ENCODE results near the gene LRRC75B.

LRRC75B gene

GRCh38 chr22:24584871-24585411, 7.9 kb downstream of the LRRC75B start:
- DNase-seq = no peak

DNA sequence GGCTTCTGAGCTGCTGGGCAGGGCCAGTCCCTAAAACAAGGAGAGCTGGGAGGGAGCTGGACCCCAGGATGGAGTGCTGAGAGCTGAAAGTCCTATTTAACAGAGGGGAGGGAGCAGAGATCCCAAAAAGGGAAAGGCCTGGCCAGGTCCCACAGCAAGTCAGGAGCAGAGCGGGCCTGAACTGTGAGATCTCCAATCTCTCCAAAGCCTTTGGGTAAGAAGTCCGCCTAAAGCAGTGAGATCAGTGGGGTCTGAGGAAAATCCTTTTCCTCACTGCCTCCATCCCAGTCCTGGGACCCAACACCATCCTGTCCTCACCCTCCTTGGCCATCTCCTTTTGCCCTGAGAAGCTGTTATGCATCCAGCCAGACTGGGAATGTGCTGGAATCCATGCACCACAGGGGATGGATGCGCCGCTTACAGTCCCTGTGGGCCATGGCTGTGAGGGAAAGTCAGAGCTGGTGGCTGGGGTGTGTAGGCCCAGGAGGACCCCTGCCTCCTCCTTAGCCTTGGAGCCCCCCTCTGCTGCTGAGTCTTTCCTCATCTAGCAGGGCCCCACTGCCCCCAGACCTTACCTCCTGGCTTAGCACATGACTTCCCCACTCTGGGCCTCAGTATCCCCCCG, 8.6 kb downstream of the LRRC75B start:
- DNase-seq = no peak

DNA sequence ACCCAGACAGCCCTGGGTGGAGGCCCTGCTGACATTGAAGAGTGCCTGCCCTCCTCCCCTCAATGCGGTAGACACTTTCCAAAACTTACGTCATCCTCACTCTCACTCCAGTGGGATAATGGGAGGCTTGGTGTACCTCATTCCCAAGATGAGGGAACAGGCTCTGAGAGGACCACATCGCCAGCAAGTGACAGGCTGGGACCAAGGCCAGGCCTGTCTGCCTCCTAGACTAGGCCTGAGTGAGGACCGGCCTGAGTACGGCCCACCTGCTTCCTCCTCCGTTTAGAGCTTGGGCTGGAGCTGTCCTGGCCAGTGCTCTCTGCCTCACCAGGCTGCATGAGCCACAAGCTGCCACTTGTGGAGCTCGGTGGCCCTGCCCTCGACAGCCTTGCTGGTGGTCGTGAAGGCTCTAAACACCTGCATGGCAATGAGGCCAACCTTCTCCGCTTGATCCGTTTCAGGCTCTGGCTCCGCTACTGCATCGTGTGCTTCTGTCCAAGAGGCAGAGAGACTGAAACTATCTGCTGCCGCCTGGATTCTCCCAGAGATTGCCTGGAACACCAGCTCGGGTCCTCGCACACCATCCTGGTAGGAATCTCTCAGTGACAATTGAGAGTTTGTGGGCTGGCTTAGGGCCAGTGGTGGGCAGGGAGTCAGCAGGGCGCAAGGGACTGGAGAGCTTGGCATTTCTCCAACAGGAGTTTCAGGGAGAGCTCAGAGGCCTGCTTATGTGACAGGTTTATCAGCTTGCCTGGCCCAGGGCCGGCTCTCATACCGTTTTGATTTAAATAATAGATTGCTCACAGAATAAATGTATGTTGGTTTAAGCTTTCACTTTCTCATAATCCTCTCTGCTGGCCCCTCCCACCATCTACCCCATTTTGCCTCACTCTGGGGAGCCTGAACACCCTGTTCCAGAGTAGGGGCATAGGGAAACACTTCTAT, 9.4 kb downstream of the LRRC75B start:
- DNase-seq = no peak

DNA sequence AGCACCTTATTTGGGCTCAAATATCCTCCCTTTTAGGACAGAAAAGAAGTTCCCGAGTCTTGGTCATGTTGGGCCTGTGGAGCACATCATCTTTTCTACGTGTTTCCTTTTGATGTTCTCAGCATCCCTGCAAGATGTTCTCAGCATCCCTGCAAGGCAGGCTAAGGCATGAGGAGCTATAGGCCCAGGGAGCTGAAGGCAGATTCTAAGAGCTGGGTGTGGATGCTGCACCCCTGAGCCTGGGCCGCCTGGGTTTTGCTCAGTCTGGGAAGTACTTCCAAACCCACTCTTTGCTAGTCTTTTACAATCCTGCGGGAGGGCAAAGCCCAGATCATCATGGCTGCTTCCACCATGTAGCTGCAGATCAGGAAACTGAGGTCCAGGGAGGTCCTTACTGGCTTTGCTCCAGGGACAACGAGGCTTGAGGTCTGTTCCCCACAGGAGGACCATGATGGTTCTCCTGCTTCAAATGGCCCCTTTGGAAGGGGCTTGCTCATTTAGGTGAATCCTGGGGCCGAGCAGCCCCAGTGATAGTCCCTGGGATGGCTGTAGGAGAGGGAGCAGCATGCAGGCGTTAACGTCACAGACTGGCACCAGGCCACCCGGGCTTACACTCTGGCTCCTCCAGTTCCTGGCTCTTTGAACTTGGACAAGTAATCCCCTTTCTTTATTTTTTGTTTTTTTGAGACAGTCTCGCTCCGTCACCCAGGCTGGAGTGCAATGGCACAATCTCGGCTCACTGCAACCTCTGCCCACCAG, 10.6 kb downstream of the LRRC75B start:
- no peak for DNase-seq

GRCh38 chr22:24580276-24580675, 12.6 kb downstream of the LRRC75B start:
- no peak for DNase-seq

GRCh38 chr22:24579258-24579601, 13.6 kb downstream of the LRRC75B start:
- DNase-seq = no peak

GRCh38 chr22:24578355-24579257, 14.3 kb downstream of the LRRC75B start:
- no peak for DNase-seq

DNA sequence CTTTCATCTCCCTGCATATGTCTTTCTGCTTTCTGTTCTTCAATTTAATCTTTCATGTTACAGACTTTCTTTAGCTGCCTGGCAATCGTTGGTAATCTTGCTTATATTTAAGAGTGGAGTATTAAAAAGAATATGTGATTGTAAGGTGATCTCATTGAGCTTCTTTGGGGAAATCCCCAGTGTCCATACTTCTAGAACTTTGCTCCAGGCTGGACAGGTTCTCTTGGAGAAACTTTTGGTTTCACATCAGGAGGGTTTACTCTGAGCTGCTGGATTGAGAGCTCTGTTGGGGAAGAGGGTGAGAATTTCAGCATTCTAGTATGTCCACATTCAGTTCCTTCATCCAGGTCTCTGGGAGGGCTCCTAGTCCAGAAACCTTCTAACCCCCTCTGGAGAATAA, 16.1 kb downstream of the LRRC75B start:
- DNase-seq = no peak

- DNase-seq = no peak
Measured at GRCh38 chr22:24571266-24571665, 21.6 kb downstream of the LRRC75B start.

DNA sequence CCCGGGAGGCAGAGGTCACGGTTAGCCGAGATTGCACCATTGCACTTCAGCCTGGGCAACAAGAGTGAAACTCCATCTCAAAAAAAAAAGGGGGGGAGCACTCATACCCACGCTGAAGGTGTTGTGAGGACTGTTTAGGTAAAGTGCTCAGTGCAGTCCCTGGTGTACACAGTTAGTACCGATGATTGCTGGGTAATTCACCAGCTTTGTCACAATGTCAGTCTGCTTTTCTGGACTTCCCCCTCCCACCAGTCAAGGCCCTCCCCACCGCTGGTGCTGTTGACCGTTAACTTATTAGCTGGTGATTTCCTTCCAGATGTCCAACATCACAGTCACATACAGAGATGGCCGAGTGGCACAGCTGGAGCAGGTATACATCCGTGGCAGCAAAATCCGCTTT, 25.2 kb downstream of the LRRC75B start:
- no peak for DNase-seq

DNA sequence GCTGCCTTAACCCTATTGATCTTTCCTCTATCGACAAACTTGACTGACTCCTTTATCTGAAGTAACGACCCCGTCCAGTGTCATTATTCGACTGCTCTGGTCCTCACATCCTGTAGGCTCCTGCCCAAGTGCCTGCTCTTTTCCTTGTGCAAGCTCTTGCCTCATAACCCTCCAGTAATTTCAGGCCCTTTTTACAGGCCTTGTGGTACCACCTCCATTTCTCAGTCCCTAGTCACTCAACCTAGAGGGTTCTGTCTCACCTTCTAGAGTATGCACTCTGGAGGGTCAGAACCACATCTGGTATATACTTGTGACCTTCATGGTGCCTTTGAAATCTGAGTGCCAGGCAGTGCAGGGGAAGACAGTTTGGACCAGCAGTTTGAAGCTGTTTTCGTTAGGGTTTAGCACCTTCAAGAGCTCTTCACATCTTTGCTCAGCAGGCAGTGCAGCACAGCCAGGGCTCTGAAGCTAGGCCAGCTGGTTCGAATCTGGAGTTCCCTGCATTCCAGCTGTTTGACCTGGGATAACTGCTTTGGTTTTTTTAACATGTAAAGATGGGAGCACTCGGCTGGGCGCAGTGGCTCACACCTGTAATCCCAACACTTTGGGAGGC, 25.9 kb downstream of the LRRC75B start:
- no peak for DNase-seq

DNA sequence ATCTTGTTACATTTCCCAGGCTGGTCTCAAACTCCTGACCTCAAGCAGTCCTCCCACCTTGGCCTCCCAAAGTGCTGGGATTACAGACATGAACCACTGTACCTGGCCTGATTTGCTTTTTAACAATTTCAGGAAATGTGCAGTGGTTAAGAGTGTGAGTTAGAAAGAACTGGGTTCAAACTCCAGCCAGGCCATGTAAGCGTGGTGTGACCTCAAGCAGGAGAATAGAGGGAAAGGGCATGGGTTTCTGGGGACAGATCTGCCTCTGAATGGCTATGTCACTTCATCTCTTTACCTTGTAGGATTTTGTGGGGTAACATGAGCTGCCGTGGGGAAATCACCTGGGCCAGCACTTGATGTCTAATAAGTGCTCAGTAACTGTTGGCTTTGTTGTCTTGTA, 27.8 kb downstream of the LRRC75B start:
- DNase-seq = no peak

DNA sequence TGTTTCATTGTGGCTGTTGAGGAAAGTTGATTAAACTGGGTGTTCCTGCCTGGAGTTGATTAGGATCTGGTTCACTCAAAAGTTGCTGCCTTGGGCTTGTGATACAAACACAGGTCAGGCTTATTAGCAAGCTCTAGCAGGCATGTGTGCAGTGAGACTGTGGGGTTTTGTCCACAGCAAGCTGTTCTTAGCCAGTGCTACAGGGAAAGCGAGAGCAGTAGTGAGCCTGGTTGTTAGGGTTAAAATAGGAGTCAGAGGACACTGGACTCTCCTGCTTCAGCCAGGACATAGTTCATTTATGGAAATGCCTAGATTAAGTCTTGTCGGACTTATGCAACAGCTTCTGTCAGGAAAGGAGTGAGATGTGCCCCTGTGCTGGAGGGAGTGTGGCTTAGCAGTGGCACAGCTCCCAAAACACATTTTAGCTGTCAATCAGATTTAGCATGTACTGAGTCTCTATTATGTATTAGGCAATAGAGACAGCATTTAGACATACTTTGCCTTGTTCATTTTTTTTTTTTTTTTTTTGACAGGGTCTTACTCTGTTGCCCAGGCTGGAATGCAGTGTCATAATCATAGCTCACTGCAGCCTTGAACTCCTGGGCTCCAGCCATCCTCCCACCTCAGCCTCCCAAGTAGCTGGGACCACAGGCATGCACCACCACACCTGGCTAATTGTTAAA, 28.4 kb downstream of the LRRC75B start:
- no peak for DNase-seq

DNA sequence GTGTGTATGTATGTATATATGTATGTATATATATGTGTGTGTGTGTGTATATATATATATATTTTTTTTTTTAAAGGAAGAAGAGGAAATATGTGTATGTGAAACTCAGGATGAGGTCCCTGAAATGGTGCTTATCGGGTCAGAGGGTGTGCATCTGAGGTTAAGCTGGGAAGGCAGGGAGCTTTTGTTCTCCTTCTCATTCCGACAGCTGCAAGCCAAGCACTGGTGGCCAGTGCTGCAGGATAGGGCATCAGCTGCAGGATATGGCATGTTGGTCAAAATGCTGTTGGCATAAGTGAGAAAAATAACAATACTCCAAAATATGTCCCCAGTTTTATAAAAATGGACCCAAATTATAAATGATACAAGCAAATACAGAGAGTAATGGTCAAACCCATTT, 29.6 kb downstream of the LRRC75B start:
- DNase-seq = no peak

- no peak for DNase-seq
Measured at GRCh38 chr22:24559471-24559870, 33.4 kb downstream of the LRRC75B start.

GRCh38 chr22:24555165-24556039, 37.5 kb downstream of the LRRC75B start, which contains the start of gene SNRPD3:
SNRPD3 (plus strand) TSS chr22:24555999; CDS start chr22:24557675, 1,676 bp downstream.
- peak; percentile 100 for DNase-seq

DNA sequence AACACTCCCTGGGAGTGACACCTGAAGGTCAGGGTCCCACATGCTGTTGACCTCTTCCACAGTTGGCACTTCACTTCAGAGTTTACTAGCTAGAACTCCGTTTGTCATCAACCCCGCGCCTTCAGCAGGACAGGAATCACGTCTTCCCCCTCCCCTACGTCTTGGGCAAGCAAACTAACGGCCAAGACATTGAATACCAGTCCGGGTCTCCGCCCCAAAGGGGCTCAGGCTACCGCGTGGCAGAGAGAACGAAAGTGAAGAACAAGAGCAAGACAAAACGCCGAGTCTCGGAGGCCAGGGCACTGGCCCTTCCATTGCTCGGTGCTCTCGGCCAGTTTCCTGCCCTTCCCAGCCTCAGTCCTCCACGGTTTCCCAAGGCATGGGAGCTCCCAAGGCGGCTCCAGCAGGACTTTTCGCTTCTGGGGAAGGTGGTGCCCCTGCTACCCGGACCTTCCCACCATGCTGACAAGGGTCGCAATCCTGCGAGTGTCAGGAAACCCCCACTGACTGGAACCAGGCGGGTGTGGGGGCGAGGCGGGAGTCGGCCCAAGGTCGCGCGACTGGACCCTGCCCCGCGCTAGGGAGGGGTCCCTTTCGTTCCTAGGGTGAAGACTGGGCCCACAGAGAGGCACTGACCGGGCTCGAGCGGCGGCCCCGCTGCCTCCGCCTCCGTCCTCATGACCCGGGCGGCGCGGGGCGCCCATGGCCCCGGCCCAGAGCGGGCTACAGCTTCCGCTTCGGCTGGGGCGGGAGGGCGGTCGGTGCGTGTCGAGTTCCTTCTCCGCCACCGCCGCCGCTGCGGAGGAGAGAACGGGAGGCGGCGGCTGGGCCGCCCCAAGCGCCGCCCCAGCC, 38.3 kb downstream of the LRRC75B start, which contains the start of gene GUCD1:
TSS of gene GUCD1 (minus strand) at position 826 of the 852 bp plus-strand sequence. CDS start at position 679, 147 bp downstream.
- peak; percentile 11 to 29 for DNase-seq

GRCh38 chr22:24553597-24554312, 39.1 kb downstream of the LRRC75B start:
- DNase-seq = no peak
